ENCODE results near the gene PLS3.

- peak in 1 of 2 donors; percentile 25 for TF ChIP-seq CTCF (conservative IDR thresholded peaks at IDR 0.05 in 1 of 2, IDR thresholded peaks at IDR 0.05 in 1 of 2; ENCODE audit: extremely low read depth in 1 of 2, insufficient read depth in 1 of 2, low read depth in 1 of 2, low read length in 2 of 2)
- TF ChIP-seq EZH2 (IDR thresholded peaks at IDR 0.05; ENCODE audit: borderline replicate concordance, low read length): no peak
Observed at GRCh38 chrX:115547448-115547847, 13.5 kb upstream of the PLS3 start.

Data from mammary epithelial cell (primary cell).